Spleen (tissue), 7 donors: ENCODE results near the gene ST3GAL2.

Experiments used
- CTCF ChIP-seq, 11 experiments: fragments of 200-600 bp in 7 of 11; fragments of 450-650 bp in 4 of 11; sonication (generic) in 4 of 11; IDR thresholded peaks in 8 of 11; conservative IDR thresholded peaks in 3 of 11; 1 replicate in 7 of 11; 2 replicates in 4 of 11; pipeline versions ENCODE4 v1.4.0 to v1.8.0; 2016 to 2021; ENCODE audit warnings: antibody characterized with exemption in 11 of 11, inconsistent platforms in 4 of 11, mild to moderate bottlenecking in 1 of 11
- POLR2A ChIP-seq, 3 donors: fragments of 450-650 bp; IDR thresholded peaks; one replicate each; pipeline ENCODE4 v1.5.1; 2017; ENCODE audit warnings: antibody characterized with exemption in 3 of 3, mild to moderate bottlenecking in 1 of 3
- donor health status: DM: no; HTN: no; CAD: no; lungs with moderate emphysema.
- donor health status: DM: no; HTN: no; CAD: no.
- donor health status: DM: no; HTN: no; CAD: no.

GRCh38 chr16:70465999-70466804, 27.3 kb upstream of the ST3GAL2 start:
- no peak for TF ChIP-seq CTCF (IDR thresholded peaks at IDR 0.05 in 8 of 11, conservative IDR thresholded peaks at IDR 0.05 in 3 of 11)
- no peak for TF ChIP-seq POLR2A (IDR thresholded peaks at IDR 0.05)
